HG03342 (cell line): ENCODE data around the gene KLK12.

Source experiments
- ATAC-seq: cut with Tn5 transposase; IDR thresholded peaks from one replicate; pipeline ENCODE4 v1.9.1; 2021; ENCODE audit warnings: mild to moderate bottlenecking, moderate library complexity; ENCODE audit not compliant: unreplicated experiment

Gene KLK12

GRCh38 chr19:51055866-51056265 is 21.1 kb upstream of the KLK12 start:
- no peak for ATAC-seq

DNA sequence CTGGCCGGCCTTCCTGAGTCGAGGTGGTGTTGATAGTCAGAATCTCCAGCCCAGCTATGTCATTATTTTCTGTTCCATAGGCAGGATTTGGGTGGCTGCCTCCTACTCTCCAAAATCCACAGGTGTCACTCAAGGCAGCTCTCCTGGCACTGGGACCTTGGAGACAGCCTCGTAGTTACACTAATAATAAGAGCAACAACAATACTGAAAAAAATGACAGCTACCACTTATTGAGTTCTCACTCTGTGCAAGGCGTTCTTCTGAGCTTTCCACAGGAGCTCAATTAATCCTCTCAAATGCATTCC is 12.2 kb upstream of the KLK12 start:
- ATAC-seq, result no peak

DNA sequence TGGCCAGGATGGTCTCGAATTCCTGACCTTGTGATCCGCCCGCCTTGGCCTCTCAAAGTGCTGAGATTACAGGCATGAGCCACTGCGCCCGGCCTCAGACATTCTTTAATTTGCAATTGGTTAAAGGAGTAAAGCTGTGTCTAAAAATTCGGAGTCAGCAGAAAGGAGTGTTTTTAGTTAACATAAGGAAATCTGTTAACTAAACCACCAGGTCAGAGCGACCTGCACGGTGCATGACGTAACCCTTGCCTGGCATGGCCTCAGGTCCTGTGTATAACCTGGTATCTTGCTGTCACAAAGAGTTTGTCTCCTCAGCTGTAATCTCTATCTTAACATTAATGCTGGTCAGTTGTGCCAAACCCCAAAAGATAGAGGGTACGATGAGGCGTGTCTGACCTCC is 9.5 kb upstream of the KLK12 start:
- ATAC-seq, result no peak

GRCh38 chr19:51043497-51043896 is 8.7 kb upstream of the KLK12 start:
- no peak for ATAC-seq

DNA sequence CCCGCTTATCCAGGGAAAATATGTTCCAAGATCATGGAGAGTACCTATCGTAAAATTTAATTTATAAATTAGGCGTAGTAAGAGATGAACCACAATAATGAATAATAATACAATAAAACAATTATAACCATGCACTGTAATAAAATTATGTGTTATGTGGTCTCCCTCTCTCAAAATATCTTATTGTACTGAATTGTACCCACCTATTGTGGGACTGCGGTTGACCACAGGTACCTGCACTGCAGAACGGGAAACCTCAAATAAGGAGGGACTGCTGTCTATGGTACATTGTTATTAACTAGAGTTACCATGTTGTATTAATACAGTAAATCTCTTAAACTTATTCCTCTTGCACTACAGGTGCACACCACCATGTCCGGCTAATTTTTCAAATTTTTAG is 5.3 kb upstream of the KLK12 start:
- no peak for ATAC-seq

DNA sequence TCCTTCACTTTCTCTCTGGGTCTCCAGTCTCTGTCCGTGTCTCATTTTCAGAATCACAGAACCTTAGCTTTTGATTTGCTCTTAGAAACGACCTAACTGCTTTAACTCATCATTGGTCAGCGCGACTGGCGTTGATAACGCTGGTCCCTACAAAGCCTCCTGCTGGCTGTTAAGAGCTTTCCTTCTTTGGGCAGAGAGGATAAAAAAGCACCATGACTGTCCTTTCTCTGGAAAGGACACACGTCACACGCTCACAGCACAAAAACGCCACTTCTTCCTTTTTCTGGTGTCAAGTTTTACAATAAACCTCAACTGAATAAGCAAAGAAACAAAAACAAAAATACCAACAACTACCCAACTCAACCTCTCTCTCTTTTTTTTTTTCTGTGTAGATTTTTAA is 1.7 kb upstream of the KLK12 start:
- no peak for ATAC-seq

- no peak for ATAC-seq
Observed at GRCh38 chr19:51031880-51032225, 2.9 kb downstream of the KLK12 start.

DNA sequence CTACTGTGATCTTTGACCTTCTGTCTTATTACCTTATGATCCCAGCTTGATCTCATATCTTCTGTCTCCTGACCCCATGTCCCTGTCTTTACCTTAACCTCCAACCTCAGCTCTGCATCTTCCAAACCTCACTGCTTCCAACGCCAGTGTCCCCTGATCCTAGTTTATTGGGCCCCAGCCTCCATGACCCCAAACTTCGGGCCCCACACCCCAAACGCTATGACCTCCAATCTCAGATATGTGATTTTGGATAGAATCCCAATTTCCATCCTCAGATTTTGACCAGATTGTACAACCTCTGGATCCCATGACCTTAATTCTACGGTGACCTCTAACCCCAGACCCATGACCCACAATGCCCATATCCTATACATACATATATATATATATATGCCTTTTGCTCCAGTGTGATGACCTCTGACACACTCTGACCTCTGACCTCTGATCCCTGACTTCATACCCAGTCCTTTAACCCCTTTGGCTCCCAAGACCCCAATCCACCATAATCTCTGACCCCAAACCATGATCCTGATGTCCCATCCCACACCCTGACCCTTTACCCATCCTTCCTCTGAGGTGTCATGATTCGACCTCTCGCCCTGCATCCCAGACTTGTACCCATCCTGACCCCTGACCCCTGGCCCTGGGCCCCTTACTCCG is 3.5 kb downstream of the KLK12 start:
- ATAC-seq, result no peak

DNA sequence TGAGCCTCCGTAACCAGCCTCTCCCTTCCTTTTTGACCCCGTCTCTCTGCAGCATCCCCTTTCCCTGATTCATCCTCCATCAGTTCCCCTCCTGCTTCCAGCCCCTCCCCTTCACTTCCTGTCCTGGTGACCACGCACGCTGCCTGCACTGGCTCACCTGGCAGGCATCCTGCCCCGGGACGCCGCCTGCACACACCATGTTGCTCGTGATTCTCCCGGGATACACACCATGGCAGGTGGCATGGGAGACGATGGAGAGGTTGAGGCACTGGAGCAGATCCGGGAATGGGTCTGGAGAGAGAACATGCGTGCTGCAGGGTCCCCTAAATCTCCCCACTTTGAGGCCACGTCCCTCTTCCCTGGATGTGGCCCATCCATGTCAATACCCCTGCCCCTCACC is 4.2 kb downstream of the KLK12 start:
- no peak for ATAC-seq

DNA sequence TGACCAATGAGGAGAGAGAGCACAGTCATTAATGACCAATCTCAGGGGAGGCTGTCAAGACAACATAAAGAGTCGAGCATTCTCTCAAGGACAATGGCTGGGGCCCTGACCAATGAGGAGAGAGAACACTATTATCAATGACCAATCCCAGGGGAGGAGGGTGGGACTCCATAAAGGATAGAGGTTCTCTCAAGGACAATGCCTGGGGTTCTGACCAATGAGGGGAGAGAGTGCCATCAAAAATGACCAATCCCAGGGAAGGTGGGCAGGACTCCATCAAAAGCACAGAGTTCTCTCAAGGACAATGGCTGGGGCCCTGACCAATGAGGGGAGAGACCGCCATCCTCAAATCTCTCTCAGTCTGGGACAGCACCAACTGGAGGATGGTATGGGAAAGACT is 5.1 kb downstream of the KLK12 start:
- ATAC-seq, result no peak

DNA sequence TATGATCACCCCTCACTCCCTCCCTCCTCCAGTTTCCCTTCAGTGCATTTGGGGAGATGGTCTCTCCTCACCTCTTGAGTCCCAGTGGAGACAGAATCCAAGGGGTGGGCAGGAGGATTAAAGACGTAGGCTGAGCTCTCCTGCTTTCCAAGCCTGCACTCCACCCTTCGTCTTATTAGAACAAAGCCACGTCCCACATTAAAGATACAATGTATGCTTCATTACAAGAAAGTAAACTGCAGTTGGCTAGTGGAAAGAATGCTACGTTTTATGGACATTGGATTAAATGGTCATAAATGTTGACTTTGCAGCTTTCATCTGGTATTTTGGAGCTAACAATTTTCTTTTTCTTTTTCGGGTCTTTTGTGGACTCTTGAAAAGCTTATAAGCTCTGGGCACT is 6.9 kb downstream of the KLK12 start:
- ATAC-seq, result no peak

DNA sequence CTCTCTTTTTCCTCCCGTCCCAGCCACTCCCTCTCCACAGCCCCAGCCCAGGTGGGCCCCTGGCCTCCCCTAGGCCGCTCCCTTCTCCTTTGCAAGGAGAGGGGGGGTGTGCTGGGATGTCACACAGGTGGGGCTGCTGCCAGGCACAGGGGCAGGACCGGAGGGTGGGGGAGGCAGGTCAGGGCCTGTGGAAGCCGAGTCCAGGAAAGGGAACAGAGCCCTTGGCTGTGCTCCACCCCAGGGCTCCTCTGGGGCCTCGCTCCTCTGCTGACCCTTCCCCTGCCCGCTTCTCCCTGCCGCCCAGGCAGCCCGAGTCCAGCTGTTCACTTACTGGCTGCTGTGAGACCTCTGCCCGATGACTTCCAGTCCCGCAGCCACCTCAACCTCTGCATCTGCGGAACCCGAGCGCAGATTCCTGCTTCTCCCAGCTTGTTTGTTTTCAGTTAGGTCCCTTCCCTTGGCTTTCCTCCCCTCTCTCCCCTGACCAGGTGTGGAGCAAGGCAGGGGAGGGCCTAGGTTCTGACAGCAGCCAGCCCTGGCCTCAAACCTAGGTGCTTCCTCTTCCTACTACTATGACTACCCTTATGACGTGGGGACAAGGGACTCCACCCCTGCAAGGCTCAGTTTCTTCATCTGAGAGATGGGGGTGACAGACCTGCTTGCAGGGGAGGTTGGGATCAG is 7.5 kb downstream of the KLK12 start:
- no peak for ATAC-seq

DNA sequence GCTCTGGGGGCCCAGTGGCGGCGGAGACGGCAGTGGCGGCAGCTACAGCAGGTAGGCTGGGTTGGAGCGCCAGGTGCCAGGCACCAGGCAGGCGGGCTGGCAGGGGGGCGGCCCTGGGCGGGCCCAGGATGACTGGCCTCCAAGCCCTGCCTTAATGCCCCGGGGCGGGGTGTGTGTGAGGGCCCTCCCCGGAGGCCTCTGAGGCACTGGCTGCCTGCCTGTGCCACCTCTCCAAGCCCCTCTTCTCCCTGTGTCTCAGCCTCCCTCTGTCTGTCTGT is 8.3 kb downstream of the KLK12 start, which contains the start of gene KLK11:
Gene KLK11, minus strand, starts transcription at position 63 of the 278 bp plus-strand sequence. CDS start 985 bp downstream, outside the sequence.
- ATAC-seq, result no peak

- ATAC-seq, result no peak
Observed at GRCh38 chr19:51025809-51026553, 8.8 kb downstream of the KLK12 start.

- no peak for ATAC-seq
Observed at GRCh38 chr19:51025401-51025800, 9.4 kb downstream of the KLK12 start.

DNA sequence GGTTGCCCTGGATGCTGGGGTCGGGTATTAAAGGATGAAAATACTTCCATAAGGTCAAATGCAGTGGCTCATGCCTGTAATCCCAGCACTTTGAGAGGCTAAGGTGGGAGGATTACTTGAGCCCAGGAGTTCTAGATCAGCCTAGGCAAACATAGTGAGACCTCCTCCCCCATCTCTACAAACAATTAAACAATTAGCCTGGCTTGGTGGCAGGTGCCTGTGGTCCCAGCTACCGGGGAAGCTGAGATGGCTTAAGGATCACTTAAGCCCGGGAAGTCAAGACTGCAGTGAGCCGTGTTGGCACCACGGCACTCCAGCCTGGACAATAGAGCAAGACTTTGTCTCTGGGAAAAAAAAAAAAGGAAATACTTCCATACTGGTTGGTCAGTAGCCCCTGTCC is 9.9 kb downstream of the KLK12 start:
- ATAC-seq, result no peak

- ATAC-seq, result no peak
Observed at GRCh38 chr19:51023946-51024345, 10.9 kb downstream of the KLK12 start.

GRCh38 chr19:51022526-51022925 is 12.3 kb downstream of the KLK12 start:
- ATAC-seq, result no peak

DNA sequence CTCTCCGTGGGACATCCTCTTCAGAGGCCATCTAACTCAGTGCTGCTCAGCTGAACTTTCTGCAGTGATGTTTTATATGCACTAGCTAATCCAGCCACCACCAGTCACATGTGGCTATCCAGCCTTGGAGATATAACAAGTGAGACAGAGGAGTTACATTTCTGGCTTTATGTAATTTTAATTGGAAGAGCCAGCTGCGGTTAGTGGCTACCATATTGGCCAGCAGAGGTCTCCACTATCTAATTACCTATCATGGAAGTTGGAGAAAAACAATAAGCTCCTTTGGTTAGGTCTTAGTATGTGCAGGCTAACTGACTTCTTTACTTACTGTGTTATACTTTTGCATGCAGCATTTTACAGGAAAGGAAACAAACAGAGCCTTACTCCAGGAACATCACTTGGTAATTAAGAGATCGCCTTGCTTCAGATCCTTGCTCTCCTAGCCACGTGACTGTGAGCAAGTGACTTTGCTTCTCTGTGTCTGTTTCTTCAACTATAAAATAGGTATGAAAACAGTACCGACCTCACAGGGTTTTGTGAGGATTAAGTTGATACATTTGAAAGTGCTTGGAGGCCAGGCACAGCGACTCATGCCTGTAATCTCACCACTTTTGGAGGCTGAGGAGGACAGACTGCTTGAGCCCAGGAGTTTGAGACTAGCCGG is 13.7 kb downstream of the KLK12 start:
- no peak for ATAC-seq

DNA sequence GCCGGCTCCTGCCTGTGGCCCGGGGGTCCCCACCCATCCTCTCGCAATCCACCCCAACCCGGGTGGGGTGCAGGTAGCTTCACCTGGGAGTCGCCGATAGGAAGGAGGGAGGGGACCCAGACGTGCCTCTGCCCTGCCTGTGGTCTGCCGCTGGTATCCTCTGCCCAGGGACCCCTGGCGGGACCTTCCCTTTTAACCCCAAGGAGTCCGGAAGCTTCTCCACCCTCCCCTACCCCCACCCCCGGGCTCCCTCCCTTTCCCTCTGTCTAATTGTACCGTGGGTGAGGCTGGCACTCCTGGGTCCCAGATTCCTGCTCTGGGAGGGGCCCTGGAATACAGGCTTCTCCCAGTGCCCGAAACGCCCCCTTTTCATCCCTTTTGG is 15.3 kb downstream of the KLK12 start, which contains the start of gene KLK10:
Gene KLK10, minus strand, starts transcription at position 166 of the 382 bp plus-strand sequence. CDS start 579 bp downstream, outside the sequence.
- ATAC-seq, result no peak

DNA sequence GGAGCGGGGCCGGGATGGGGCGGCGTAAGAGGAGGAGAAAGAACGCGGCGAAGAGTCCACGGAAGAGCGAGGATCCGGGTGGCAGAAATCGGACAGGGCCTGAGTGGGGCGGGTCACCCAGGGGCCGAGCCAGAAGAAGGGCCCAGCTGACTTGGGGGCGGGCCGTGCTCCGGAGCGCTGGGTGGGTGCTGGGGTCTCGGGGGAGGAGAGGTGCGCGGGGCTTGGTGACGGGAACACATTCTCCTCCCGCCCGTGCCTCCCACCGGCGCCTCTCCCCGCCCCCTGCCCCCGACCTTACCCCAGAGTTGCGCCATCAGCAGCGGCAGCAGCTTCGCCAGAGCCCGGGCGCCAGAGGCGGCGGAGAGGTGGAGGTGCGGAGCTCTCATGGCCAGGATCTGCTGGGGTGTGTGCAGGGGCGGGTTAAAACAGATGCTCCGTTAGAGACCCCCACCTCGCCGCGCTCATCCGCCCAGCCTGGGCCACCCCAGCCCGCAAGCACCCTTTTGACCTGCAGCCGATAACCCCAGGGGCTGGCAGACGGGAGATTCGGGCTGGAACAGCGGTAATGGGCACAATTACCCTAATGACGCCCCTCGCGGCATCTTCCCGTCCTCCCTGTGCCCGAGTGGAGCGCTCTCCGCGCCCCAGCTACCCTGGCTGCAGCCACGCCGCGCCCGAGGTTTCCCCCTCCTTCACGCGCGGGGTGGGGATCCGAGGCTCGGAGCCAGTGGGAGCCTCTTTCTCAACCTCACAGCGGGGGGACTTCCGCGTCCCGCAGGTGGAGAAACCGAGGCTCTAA is 15.9 kb downstream of the KLK12 start:
- no peak for ATAC-seq
